ENCODE measurements around the gene SERP2.

Gene SERP2

GRCh38 chr13:44389060-44389666 lies 15.5 kb downstream of the SERP2 start:
- DNase-seq: no peak

GRCh38 chr13:44389876-44390275 lies 16.3 kb downstream of the SERP2 start:
- no peak for DNase-seq

- no peak for DNase-seq
Observed at GRCh38 chr13:44393391-44393790, 19.8 kb downstream of the SERP2 start.

- no peak for DNase-seq
Observed at GRCh38 chr13:44394658-44395057, 21.0 kb downstream of the SERP2 start.

- no peak for DNase-seq
Observed at GRCh38 chr13:44395976-44396694, 22.5 kb downstream of the SERP2 start.

GRCh38 chr13:44396701-44397580 lies 23.3 kb downstream of the SERP2 start:
- no peak for DNase-seq

GRCh38 chr13:44397766-44398223 lies 24.2 kb downstream of the SERP2 start:
- DNase-seq: no peak

GRCh38 chr13:44398606-44399005 lies 25.0 kb downstream of the SERP2 start:
- no peak for DNase-seq

- no peak for DNase-seq
Observed at GRCh38 chr13:44399074-44399473, 25.4 kb downstream of the SERP2 start.

- DNase-seq: no peak
Observed at GRCh38 chr13:44400736-44401135, 27.1 kb downstream of the SERP2 start.

- no peak for DNase-seq
Observed at GRCh38 chr13:44401577-44401976, 28.0 kb downstream of the SERP2 start.

GRCh38 chr13:44402899-44403445 lies 29.3 kb downstream of the SERP2 start:
- no peak for DNase-seq

GRCh38 chr13:44403461-44404056 lies 29.9 kb downstream of the SERP2 start:
- no peak for DNase-seq

GRCh38 chr13:44404261-44405132 lies 30.9 kb downstream of the SERP2 start:
- no peak for DNase-seq

- no peak for DNase-seq
Observed at GRCh38 chr13:44406617-44407016, 33.0 kb downstream of the SERP2 start.

- no peak for DNase-seq
Observed at GRCh38 chr13:44407379-44407778, 33.8 kb downstream of the SERP2 start.

GRCh38 chr13:44407891-44408290 lies 34.3 kb downstream of the SERP2 start:
- no peak for DNase-seq

- DNase-seq: no peak
Observed at GRCh38 chr13:44409595-44409994, 36.0 kb downstream of the SERP2 start.

GRCh38 chr13:44410328-44410859 lies 36.8 kb downstream of the SERP2 start:
- DNase-seq: no peak

- no peak for DNase-seq
Observed at GRCh38 chr13:44411841-44412240, 38.2 kb downstream of the SERP2 start.

GRCh38 chr13:44412346-44412935 lies 38.8 kb downstream of the SERP2 start:
- no peak for DNase-seq
